GM12801 (cell line): ENCODE data around the gene ZNF221.

Source experiments
- TF ChIP-seq, protein P1 (sequence below): IDR thresholded peaks from one replicate; pipeline ENCODE4 v1.5.1; 2011; ENCODE audit warnings: control low read depth; ENCODE audit not compliant: insufficient read length; ENCODE audit errors: extremely low read depth

ZNF221 gene

DNA sequence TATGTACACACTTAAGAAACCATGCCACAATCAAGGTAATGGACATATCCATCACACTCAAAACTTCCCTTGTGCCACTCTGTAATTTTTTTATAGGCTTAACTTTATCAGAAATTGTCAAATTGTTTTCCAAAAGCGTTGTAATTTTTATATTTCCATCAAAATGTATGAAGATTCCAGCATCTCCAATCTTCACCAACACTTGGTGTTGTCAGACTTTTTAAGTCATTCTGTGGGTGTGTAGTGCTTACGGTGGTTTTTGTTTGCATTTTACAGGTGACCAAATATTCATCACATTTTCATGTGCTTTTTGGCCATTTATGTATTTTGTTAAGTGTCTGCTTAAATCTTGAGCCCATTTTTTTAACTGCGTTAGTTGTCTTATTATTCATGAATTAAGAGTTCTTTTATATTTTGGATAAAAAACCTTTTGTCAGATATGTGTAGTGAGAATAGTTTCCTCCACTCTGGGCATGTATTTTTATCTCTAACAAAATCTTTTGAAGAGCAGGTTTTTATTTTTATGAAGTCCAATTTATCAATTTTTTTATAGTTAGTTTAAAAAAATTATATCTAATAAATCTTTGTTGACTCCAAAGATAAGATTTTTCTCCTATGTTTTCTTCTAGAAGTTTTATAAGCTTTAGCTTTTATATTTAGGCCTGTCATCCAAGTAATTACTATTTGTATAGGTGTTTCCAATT, 11.3 kb upstream of the ZNF221 start:
- TF ChIP-seq, protein P1, sequence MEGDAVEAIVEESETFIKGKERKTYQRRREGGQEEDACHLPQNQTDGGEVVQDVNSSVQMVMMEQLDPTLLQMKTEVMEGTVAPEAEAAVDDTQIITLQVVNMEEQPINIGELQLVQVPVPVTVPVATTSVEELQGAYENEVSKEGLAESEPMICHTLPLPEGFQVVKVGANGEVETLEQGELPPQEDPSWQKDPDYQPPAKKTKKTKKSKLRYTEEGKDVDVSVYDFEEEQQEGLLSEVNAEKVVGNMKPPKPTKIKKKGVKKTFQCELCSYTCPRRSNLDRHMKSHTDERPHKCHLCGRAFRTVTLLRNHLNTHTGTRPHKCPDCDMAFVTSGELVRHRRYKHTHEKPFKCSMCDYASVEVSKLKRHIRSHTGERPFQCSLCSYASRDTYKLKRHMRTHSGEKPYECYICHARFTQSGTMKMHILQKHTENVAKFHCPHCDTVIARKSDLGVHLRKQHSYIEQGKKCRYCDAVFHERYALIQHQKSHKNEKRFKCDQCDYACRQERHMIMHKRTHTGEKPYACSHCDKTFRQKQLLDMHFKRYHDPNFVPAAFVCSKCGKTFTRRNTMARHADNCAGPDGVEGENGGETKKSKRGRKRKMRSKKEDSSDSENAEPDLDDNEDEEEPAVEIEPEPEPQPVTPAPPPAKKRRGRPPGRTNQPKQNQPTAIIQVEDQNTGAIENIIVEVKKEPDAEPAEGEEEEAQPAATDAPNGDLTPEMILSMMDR, result no peak

DNA sequence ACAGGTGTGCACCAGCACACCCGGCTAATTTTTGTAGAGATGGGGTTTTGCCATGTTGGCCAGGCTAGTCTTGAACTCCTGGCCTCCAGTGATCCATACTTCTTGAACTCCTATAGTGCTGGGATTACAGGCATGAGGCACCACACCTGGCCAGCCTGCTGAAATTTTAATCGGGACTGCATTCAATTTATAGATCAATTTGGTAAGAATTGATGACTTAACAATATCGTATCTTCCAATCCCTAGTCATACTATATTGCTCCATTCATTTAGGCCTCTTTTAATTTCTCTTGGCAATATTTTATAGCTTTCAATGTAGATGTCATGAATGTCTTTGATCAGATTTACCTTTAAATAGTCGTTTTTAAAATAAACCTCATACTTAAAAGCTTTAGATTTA, 10.3 kb upstream of the ZNF221 start:
- TF ChIP-seq, protein P1, result no peak

DNA sequence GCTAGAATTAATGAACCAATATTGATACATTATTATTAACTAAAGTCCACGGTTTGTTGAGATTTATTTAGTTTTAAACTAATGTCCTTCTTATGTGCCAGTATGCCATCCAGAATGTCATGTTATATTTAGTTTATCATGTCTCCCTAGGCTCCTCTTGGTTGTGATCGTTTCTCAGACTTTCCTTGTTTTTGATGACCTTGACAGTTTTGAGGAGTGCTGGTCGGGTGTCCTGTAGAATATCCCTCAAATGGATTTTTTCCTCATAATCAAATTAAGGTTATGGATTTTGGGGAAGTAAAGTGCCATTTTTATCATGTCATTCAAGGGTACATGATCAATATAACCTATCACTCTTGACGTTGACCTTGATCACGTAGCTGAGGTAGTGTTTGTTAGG, 9.8 kb upstream of the ZNF221 start:
- TF ChIP-seq, protein P1, result no peak

DNA sequence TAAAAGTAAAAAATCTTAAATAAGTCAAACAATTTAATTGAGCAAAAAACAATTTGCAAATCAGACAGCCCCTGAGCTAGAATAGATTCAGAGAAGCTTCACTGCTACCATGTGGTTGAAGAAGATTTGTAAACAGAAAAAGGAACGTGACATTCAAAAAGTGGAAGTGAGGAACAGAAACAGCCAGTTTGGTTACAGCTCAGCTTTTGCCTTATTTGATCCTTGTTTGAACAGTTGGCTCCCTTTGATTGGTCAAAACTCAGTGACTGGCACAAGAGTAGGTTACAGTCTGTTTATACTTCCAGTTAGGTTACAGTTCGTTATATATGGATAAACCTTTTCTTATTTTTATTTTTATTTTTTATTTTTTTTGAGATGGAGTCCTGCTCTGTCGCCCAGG, 5.8 kb downstream of the ZNF221 start:
- TF ChIP-seq, protein P1, result no peak

DNA sequence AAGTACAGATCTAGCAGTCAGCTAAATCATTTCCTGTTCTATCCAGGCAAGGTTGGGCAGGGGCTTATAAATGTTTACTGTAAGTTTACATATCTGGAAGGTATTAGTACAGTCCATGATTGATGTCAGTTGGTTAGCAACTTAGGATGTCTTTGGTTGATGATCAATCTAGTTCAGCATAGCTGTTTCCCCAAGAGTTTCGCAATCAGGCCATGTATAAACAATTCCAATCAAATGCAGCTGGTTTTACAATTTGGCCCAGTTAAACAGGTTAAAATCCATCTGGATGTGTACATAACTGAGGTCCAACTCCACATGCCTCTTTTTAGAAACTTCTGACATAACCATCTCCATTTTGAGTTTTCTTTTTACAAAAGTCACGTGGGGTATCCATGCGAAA, 6.9 kb downstream of the ZNF221 start:
- TF ChIP-seq, protein P1, result no peak

DNA sequence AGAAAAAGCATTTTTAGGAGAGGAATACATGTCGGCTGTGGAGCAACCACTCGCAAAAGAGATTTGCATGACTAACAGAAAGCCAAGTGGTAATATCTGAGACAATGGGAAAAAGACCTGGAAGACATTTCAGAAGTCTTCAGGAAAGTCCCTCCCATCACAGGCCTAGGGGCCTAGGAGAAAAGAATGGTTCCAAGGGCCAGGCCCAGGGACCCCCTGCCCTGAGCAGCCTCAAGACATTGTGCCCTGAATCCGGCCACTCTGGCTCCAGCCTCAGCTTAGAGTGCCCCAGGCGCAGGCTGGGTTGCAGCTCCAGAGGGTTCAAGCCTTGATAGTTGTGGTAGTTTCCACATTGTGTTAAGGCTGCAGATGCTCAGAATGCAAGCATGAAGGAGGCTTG, 9.4 kb downstream of the ZNF221 start:
- TF ChIP-seq, protein P1, result no peak

DNA sequence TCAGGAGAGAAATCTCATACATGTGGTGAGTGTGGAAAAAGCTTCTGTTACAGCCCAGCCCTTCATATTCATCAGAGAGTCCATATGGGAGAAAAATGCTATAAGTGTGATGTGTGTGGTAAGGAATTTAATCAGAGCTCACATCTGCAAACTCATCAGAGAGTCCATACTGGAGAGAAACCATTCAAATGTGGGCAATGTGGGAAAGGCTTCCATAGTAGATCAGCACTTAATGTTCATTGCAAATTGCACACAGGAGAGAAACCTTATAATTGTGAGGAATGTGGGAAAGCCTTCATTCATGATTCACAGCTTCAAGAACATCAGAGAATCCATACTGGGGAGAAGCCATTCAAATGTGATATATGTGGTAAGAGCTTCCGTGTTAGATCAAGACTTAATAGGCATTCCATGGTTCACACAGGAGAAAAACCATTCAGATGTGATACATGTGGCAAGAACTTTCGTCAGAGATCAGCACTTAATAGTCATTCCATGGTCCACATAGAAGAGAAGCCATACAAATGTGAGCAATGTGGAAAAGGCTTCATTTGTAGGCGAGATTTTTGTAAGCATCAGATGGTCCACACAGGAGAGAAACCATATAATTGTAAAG, 15.2 kb downstream of the ZNF221 start:
- TF ChIP-seq, protein P1, result no peak
